Nephron progenitor cell (in vitro differentiated cells): ENCODE results near the gene MAP2K5.

ENCODE experiments used
- DNase-seq: peaks from one replicate; pipeline ENCODE4 v3.0.0; 2021
- H3K27ac Mint-ChIP-seq: 2 replicates; pipeline ENCODE4 v1.8.0; 2021; ENCODE audit warnings: mild to moderate bottlenecking, moderate library complexity, mixed read lengths
- H3K27me3 Mint-ChIP-seq: 2 replicates; pipeline ENCODE4 v1.8.0; 2021; ENCODE audit warnings: mild to moderate bottlenecking, low read depth, mixed read lengths; ENCODE audit not compliant: poor library complexity
- H3K36me3 Mint-ChIP-seq: 2 replicates; pipeline ENCODE4 v1.8.0; 2021; ENCODE audit warnings: low read depth, mixed read lengths
- H3K4me1 Mint-ChIP-seq: 2 replicates; pipeline ENCODE4 v1.8.0; 2021; ENCODE audit warnings: mixed read lengths
- H3K4me3 Mint-ChIP-seq: 2 replicates; pipeline ENCODE4 v1.8.0; 2021; ENCODE audit warnings: mild to moderate bottlenecking, moderate library complexity, mixed read lengths
- H3K9me3 Mint-ChIP-seq: 2 replicates; pipeline ENCODE4 v1.8.0; 2021; ENCODE audit warnings: mild to moderate bottlenecking, moderate library complexity, mixed read lengths
- CTCF ChIP-seq: fragments of 200-600 bp; sonication (generic); IDR thresholded peaks from 2 replicates; pipeline ENCODE4 v1.5.0; 2021; ENCODE audit warnings: antibody characterized with exemption

MAP2K5 gene

GRCh38 chr15:67774626-67775025 is 232.1 kb downstream of the MAP2K5 start:
- no peak for DNase-seq
- Mint-ChIP-seq H3K36me3 (no peaks in the 10 kb centered on the region), H3K9me3 (no peaks in the 10 kb centered on the region), H3K4me3 (no peak overlapping the region), H3K27me3 (peaks cover 4% of the 10 kb centered on the region), H3K4me1 (peaks cover 52% of the 10 kb centered on the region), H3K27ac (no peak overlapping the region)
- no peak for TF ChIP-seq CTCF

GRCh38 chr15:67775250-67775649 is 232.7 kb downstream of the MAP2K5 start:
- Mint-ChIP-seq H3K9me3 (no peaks in the 10 kb centered on the region), H3K27ac (no peak overlapping the region), H3K4me1 (peaks cover 52% of the 10 kb centered on the region), H3K27me3 (peaks cover 4% of the 10 kb centered on the region), H3K4me3 (no peak overlapping the region), H3K36me3 (no peaks in the 10 kb centered on the region)
- DNase-seq: no peak
- TF ChIP-seq CTCF: no peak

GRCh38 chr15:67775998-67776397 is 233.5 kb downstream of the MAP2K5 start:
- DNase-seq: no peak
- Mint-ChIP-seq H3K27me3 (peaks cover 4% of the 10 kb centered on the region), H3K9me3 (no peaks in the 10 kb centered on the region), H3K27ac (peak overlapping the region; percentile 38), H3K4me1 (peaks cover 53% of the 10 kb centered on the region), H3K4me3 (no peak overlapping the region), H3K36me3 (no peaks in the 10 kb centered on the region)
- no peak for TF ChIP-seq CTCF

GRCh38 chr15:67776600-67776999 is 234.1 kb downstream of the MAP2K5 start:
- no peak for DNase-seq
- Mint-ChIP-seq H3K4me3 (no peak overlapping the region), H3K27ac (peak overlapping the region; percentile 38), H3K9me3 (no peaks in the 10 kb centered on the region), H3K4me1 (peaks cover 53% of the 10 kb centered on the region), H3K36me3 (no peaks in the 10 kb centered on the region), H3K27me3 (peaks cover 4% of the 10 kb centered on the region)
- TF ChIP-seq CTCF: no peak

GRCh38 chr15:67777071-67777470 is 234.6 kb downstream of the MAP2K5 start:
- TF ChIP-seq CTCF: no peak

GRCh38 chr15:67777773-67778172 is 235.3 kb downstream of the MAP2K5 start:
- Mint-ChIP-seq H3K36me3 (no peaks in the 10 kb centered on the region), H3K9me3 (no peaks in the 10 kb centered on the region), H3K4me1 (peaks cover 63% of the 10 kb centered on the region), H3K27ac (no peak overlapping the region), H3K4me3 (no peak overlapping the region), H3K27me3 (peaks cover 4% of the 10 kb centered on the region)
- TF ChIP-seq CTCF: no peak
- no peak for DNase-seq

More at GRCh38 chr15:67777071-67777470, 234.6 kb downstream of the MAP2K5 start:
- Mint-ChIP-seq H3K36me3 (no peaks in the 10 kb centered on the region), H3K9me3 (no peaks in the 10 kb centered on the region), H3K4me1 (peaks cover 56% of the 10 kb centered on the region), H3K4me3 (no peak overlapping the region), H3K27ac (no peak overlapping the region), H3K27me3 (peaks cover 4% of the 10 kb centered on the region)
- DNase-seq: no peak
